ENCODE data around the gene MUC5B. TPM values are rescaled to one million over a fixed set of nuclear protein-coding genes. Genes with fewer than 3 reads are reported as not detected.

The MUC5B gene
- total RNA-seq, 2 experiments from 2014 or later = not detected

DNA sequence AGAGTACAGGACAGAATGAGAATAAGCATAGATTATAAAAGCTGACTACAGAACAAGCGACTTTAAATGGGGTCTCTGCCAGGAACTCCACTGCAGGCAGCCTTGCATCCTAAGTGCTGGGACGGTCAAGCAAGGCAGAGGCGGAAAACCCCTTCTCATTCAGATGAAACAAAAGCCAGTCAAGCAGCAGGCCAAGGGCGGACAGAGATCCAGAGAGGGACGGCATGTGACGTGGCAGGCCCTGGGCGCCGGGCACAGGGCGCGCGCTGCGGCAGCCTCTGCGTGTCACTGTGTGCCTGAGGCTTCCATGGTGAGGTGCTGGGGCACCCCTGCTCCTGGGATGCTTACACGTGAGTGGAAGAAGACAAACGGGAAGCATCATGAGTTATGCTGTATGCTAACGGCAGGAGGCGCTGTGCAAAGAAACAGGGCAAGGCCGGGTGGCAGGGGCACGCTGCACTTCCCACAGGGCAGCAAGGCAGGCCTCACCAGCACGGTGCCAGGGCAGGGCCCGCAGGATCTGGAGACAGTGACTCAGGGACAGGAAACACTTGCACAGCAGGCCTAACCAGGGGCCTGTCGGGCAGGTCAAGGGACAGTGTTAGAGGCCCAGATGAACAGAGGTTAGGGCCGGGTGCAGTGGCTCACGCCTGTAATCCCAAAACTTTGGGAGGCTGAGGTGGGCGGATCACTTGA lies 80.4 kb downstream of the MUC5B start:
- CTCF ChIA-PET = no interaction called here
- H3K27ac Mint-ChIP-seq = no peak overlapping the region
- peaks cover 5% of the 10 kb centered on the region for H3K36me3 Mint-ChIP-seq (ENCODE audit: low read depth)
- DNase-seq (peak in 2 of 14 experiments; percentile 28 to 43), ATAC-seq (ENCODE audit: poor library complexity) (no peak)
- peaks cover 46% of the 10 kb centered on the region for H3K4me1 Mint-ChIP-seq (ENCODE audit: low read depth)
- Histone ChIP-seq H3K27me3 (ENCODE audit: control insufficient read depth in 1 of 2, insufficient read depth in 2 of 2, low read length in 2 of 2) (no peaks in the 10 kb centered on the region), H3K36me3 (ENCODE audit: insufficient read depth, low read length) (peaks cover 19% of the 10 kb centered on the region), H3K4me3 (ENCODE audit: low read length) (no peak overlapping the region), H3K4me1 (ENCODE audit: insufficient read depth, low read length) (peaks cover 42% of the 10 kb centered on the region), H3K9me3 (ENCODE audit: control insufficient read depth in 1 of 2, insufficient read depth in 1 of 2, low read length in 2 of 2) (no peaks in the 10 kb centered on the region), H3K27ac (ENCODE audit: low read depth in 1 of 2, low read length in 2 of 2) (no peak overlapping the region)
- H3K4me3 Mint-ChIP-seq = no peak overlapping the region
- intact Hi-C loops (cut with DNase I, micrococcal nuclease) = no loop called here
- no peaks in the 10 kb centered on the region for H3K9me3 Mint-ChIP-seq
- TF ChIP-seq, protein P1, sequence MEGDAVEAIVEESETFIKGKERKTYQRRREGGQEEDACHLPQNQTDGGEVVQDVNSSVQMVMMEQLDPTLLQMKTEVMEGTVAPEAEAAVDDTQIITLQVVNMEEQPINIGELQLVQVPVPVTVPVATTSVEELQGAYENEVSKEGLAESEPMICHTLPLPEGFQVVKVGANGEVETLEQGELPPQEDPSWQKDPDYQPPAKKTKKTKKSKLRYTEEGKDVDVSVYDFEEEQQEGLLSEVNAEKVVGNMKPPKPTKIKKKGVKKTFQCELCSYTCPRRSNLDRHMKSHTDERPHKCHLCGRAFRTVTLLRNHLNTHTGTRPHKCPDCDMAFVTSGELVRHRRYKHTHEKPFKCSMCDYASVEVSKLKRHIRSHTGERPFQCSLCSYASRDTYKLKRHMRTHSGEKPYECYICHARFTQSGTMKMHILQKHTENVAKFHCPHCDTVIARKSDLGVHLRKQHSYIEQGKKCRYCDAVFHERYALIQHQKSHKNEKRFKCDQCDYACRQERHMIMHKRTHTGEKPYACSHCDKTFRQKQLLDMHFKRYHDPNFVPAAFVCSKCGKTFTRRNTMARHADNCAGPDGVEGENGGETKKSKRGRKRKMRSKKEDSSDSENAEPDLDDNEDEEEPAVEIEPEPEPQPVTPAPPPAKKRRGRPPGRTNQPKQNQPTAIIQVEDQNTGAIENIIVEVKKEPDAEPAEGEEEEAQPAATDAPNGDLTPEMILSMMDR (IDR thresholded peaks at IDR 0.05) = no peak
- POLR2A ChIA-PET = no interaction called here
- H3K27me3 Mint-ChIP-seq = no peaks in the 10 kb centered on the region

DNA sequence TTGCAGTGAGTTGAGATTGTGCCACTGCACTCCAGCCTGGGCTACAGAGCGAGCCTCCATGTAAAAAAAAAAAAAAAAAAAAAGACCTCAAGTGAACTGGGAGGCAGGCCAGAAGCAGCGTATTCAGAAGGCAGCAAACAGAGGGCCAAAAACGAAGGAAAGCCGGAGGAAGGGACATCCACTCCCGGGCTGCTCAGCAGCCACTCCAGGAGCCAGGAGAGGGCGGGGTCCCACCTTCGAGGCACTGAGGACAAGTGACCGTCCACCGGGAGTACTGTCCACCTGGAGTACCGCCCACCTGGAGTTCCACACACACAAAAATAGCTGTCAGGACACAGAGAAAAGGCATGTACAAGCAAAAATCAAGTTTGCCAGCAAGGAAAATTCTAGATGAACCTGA lies 81.1 kb downstream of the MUC5B start:
- CTCF ChIA-PET = no interaction called here
- POLR2A ChIA-PET = no interaction called here
- H3K9me3 ChIP-seq (ENCODE audit: control insufficient read depth in 1 of 2, insufficient read depth in 1 of 2, low read length in 2 of 2) = no peaks in the 10 kb centered on the region
- H3K27ac Mint-ChIP-seq = no peak overlapping the region
- H3K36me3 Mint-ChIP-seq (ENCODE audit: low read depth) = peaks cover 5% of the 10 kb centered on the region
- no peaks in the 10 kb centered on the region for H3K9me3 Mint-ChIP-seq
- no peak overlapping the region for H3K27ac ChIP-seq (ENCODE audit: low read depth in 1 of 2, low read length in 2 of 2)
- peaks cover 50% of the 10 kb centered on the region for H3K4me1 Mint-ChIP-seq (ENCODE audit: low read depth)
- no peak for ATAC-seq (ENCODE audit: poor library complexity)
- TF ChIP-seq, protein P1 (IDR thresholded peaks at IDR 0.05) = no peak
- intact Hi-C loops (cut with DNase I, micrococcal nuclease) = no loop called here
- no peaks in the 10 kb centered on the region for H3K27me3 Mint-ChIP-seq
- no peak for DNase-seq
- no peak overlapping the region for H3K4me3 ChIP-seq (ENCODE audit: low read length)
- peaks cover 14% of the 10 kb centered on the region for H3K36me3 ChIP-seq (ENCODE audit: insufficient read depth, low read length)
- H3K4me1 ChIP-seq (ENCODE audit: insufficient read depth, low read length) = peaks cover 49% of the 10 kb centered on the region
- H3K27me3 ChIP-seq (ENCODE audit: control insufficient read depth in 1 of 2, insufficient read depth in 2 of 2, low read length in 2 of 2) = no peaks in the 10 kb centered on the region
- no peak overlapping the region for H3K4me3 Mint-ChIP-seq

DNA sequence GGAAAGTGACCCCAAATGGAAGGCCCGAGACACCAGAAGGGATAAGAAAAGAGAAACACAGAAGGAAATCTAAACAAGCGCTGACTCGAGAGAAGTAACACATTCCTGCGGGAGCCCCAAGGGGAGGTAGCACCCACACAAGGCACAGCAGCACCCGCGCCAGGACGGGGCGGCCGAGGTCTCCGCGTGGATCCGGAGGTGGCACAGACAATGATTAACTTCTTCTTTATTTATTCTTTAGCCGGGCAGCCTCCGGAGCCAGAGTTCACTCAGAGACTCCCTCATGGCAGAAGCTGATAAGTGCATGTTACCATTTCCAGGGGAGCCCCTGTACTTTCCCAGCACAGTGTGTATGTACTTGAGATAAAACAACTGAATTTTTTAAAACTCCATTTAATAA lies 81.5 kb downstream of the MUC5B start:
- Mint-ChIP-seq H3K27ac (no peak overlapping the region), H3K9me3 (no peaks in the 10 kb centered on the region), H3K36me3 (ENCODE audit: low read depth) (peaks cover 5% of the 10 kb centered on the region)

More for the DNA sequence above, 81.5 kb downstream of the MUC5B start:
- ATAC-seq (ENCODE audit: poor library complexity) = no peak
- H3K4me3 Mint-ChIP-seq = peak overlapping the region; percentile 51
- H3K27me3 ChIP-seq (ENCODE audit: control insufficient read depth in 1 of 2, insufficient read depth in 2 of 2, low read length in 2 of 2) = no peaks in the 10 kb centered on the region
- no peak overlapping the region for H3K4me3 ChIP-seq (ENCODE audit: low read length)
- H3K9me3 ChIP-seq (ENCODE audit: control insufficient read depth in 1 of 2, insufficient read depth in 1 of 2, low read length in 2 of 2) = no peaks in the 10 kb centered on the region
- H3K36me3 ChIP-seq (ENCODE audit: insufficient read depth, low read length) = peaks cover 14% of the 10 kb centered on the region
- DNase-seq = peak in 1 of 14 experiments; percentile 26
- no peak overlapping the region for H3K27ac ChIP-seq (ENCODE audit: low read depth in 1 of 2, low read length in 2 of 2)
- TF ChIP-seq, protein P1 (IDR thresholded peaks at IDR 0.05) = no peak
- peaks cover 50% of the 10 kb centered on the region for H3K4me1 Mint-ChIP-seq (ENCODE audit: low read depth)
- CTCF ChIA-PET = no interaction called here
- intact Hi-C loops (cut with DNase I, micrococcal nuclease) = no loop called here
- POLR2A ChIA-PET = no interaction called here
- H3K4me1 ChIP-seq (ENCODE audit: insufficient read depth, low read length) = peaks cover 49% of the 10 kb centered on the region
- H3K27me3 Mint-ChIP-seq = no peaks in the 10 kb centered on the region

Measured in CD4-positive, alpha-beta T cell (primary cell).